OCI-LY7 (cell line): ENCODE results near the gene TSHZ3. TPM values are rescaled to one million over a fixed set of nuclear protein-coding genes. Genes with fewer than 3 reads are reported as not detected.

Experiments used
- BruUV-seq: library from RNA; stranded (reverse); fragments of 400-500 nt; replicated peaks from 2 replicates; lab custom pipeline; 2021; lab: Mats Ljungman, UMichigan
- CTCF ChIA-PET: fragments of 300-600 bp; sonication (Branson Sonifier 250); formaldehyde crosslinking; loops from one replicate; lab custom pipeline; 2022; ENCODE audit warnings: antibody characterized with exemption; ENCODE audit not compliant: unreplicated experiment; lab: Charles Lee
- POLR2A ChIA-PET: fragments of 300-600 bp; sonication (Branson Sonifier 250); formaldehyde crosslinking; loops from one replicate; lab custom pipeline; 2022; ENCODE audit warnings: antibody characterized with exemption; lab: Charles Lee
- DNase-seq: peaks from one replicate; pipeline ENCODE4 v3.0.0-alpha.2; 2015; ENCODE audit warnings: low spot score
- H2AFZ ChIP-seq: fragments of 200-600 bp; sonication (generic), shearing (Covaris generic); 2 replicates; pipeline ENCODE4 v1.6.1; 2014; ENCODE audit warnings: mild to moderate bottlenecking, antibody characterized with exemption, low read length, moderate library complexity
- H3K27ac ChIP-seq: fragments of 200-600 bp; sonication (generic); 2 replicates; pipeline ENCODE4 v1.5.1; 2014; ENCODE audit warnings: mixed run types, low read depth, mild to moderate bottlenecking, moderate library complexity, low read length, inconsistent platforms; ENCODE audit not compliant: poor library complexity, severe bottlenecking
- H3K36me3 ChIP-seq: fragments of 200-600 bp; sonication (generic); 2 replicates; pipeline ENCODE4 v1.6.1; 2014; ENCODE audit warnings: mild to moderate bottlenecking, antibody characterized with exemption, low read length, moderate library complexity, mixed read lengths; ENCODE audit not compliant: insufficient read depth
- H3K4me1 ChIP-seq: fragments of 200-600 bp; sonication (generic); 2 replicates; pipeline ENCODE4 v1.5.1; 2014; ENCODE audit warnings: mild to moderate bottlenecking, low read length; ENCODE audit not compliant: insufficient read depth, poor library complexity, severe bottlenecking
- H3K4me2 ChIP-seq: fragments of 200-600 bp; sonication (generic); 2 replicates; pipeline ENCODE4 v1.6.1; 2014; ENCODE audit warnings: mild to moderate bottlenecking, low read length
- H3K4me3 ChIP-seq: fragments of 200-600 bp; sonication (generic); 2 replicates; pipeline ENCODE4 v1.5.1; 2014; ENCODE audit warnings: mild to moderate bottlenecking, low read depth, low read length; ENCODE audit not compliant: poor library complexity, severe bottlenecking
- H3K79me2 ChIP-seq: fragments of 200-600 bp; sonication (generic); 2 replicates; pipeline ENCODE4 v1.6.1; 2016; ENCODE audit warnings: low read depth, mild to moderate bottlenecking, low read length, moderate library complexity, mixed read lengths; ENCODE audit not compliant: insufficient read depth
- H3K9me2 ChIP-seq: fragments of 200-600 bp; sonication (generic); 2 replicates; pipeline ENCODE4 v1.6.1; 2016; ENCODE audit warnings: mild to moderate bottlenecking, low read length, mixed read lengths; ENCODE audit not compliant: insufficient read depth
- H3K9me3 ChIP-seq: fragments of 200-600 bp; sonication (generic); 2 replicates; pipeline ENCODE4 v1.6.1; 2014; ENCODE audit warnings: mild to moderate bottlenecking, mixed run types, low read length, mixed read lengths
- H4K20me1 ChIP-seq: fragments of 200-600 bp; sonication (generic); 2 replicates; pipeline ENCODE4 v1.6.1; 2014; ENCODE audit warnings: mild to moderate bottlenecking, antibody characterized with exemption, low read length, moderate library complexity, mixed read lengths; ENCODE audit not compliant: insufficient read depth
- EZH2phosphoT487 ChIP-seq: fragments of 200-600 bp; sonication (generic); IDR thresholded peaks from 2 replicates; pipeline ENCODE4 v1.6.1; 2018; ENCODE audit warnings: low read depth, borderline replicate concordance, mild to moderate bottlenecking, mixed run types, antibody characterized with exemption, low read length, moderate library complexity, mixed read lengths
- intact Hi-C: fragments of 100-400 bp; cut with micrococcal nuclease; formaldehyde crosslinking; loops from one replicate; pipeline ENCODE4 v1.10.0; 2022; ENCODE audit not compliant: unreplicated experiment
- total RNA-seq, 2 experiments: library from RNA; depleted of rRNA in 1 of 2; stranded (reverse); fragments of >200 nt in 1 of 2; shearing (Covaris generic) in 1 of 2; gene quantifications; 2 replicates each; pipeline ENCODE4 v1.2.3, GENCODE V29; 2014 to 2022
- TF ChIP-seq, protein P1 (sequence below): fragments of 200-600 bp; sonication (generic); conservative IDR thresholded peaks from 2 replicates; pipeline ENCODE4 v1.5.1; 2014; ENCODE audit warnings: mild to moderate bottlenecking, antibody characterized with exemption, low read length, moderate library complexity, mixed read lengths

Gene TSHZ3
- total RNA-seq, 2 experiments from 2014 or later = not detected

DNA sequence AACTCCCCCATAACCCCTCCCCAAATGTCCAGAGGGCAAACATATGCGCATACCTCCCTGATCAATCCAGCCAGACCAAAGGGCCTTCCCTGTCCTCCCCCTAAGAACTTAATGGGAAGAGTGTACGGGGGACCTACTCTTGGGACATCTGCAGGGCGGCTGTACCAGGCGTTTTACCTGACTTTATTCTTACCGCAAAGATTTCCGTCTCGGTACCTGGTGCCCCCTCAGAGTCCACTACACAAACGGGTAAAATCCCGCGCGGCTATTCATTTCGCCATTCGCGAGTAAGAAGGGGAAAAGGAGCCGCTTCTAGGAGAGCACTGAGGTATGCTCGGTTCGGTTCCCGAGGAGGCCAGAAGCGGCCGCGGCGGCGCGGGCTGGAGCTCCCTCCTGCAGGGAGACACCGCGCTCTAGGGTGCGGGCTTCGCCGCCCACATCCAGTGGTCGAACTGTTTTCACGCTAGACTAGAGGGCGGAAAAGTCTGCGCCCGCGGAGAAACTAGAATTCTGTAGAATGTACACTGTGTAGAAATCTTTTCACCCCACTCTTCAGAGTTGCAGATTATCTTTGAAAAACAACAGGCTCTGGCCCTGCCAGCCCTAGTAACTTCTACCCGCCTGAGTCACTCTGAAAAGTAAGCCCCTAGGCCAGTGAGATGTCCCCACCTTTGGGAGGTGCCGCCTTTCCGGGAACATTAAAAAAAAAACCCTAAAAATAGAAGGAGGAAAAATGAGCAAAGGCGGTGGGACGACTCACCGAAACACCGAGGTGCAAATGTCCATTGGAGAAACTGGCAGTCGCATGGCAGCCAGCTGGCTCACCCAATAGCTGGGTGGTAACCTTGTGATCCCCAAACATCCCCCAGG, 3.8 kb upstream of the TSHZ3 start:
- Histone ChIP-seq H3K4me1 (no peaks in the 10 kb centered on the region), H3K9me3 (no peaks in the 10 kb centered on the region), H3K79me2 (no peaks in the 10 kb centered on the region), H3K4me3 (no peak overlapping the region), H3K27ac (no peak overlapping the region), H4K20me1 (no peaks in the 10 kb centered on the region), H3K9me2 (no peaks in the 10 kb centered on the region), H3K36me3 (no peaks in the 10 kb centered on the region), H3K4me2 (no peak overlapping the region), H2AFZ (no peak overlapping the region)
- no peak for TF ChIP-seq EZH2phosphoT487
- TF ChIP-seq, protein P1, sequence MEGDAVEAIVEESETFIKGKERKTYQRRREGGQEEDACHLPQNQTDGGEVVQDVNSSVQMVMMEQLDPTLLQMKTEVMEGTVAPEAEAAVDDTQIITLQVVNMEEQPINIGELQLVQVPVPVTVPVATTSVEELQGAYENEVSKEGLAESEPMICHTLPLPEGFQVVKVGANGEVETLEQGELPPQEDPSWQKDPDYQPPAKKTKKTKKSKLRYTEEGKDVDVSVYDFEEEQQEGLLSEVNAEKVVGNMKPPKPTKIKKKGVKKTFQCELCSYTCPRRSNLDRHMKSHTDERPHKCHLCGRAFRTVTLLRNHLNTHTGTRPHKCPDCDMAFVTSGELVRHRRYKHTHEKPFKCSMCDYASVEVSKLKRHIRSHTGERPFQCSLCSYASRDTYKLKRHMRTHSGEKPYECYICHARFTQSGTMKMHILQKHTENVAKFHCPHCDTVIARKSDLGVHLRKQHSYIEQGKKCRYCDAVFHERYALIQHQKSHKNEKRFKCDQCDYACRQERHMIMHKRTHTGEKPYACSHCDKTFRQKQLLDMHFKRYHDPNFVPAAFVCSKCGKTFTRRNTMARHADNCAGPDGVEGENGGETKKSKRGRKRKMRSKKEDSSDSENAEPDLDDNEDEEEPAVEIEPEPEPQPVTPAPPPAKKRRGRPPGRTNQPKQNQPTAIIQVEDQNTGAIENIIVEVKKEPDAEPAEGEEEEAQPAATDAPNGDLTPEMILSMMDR = no peak
- DNase-seq = no peak
- ChIA-PET POLR2A (interaction anchor here (0.7 kb wide), 1 partner anchor 42 kb away, joined by 3 read pairs; no protein-coding TSS in a partner anchor), CTCF (no interaction called here)
- intact Hi-C loops = no loop called here
- BruUV-seq = no TSS peak

DNA sequence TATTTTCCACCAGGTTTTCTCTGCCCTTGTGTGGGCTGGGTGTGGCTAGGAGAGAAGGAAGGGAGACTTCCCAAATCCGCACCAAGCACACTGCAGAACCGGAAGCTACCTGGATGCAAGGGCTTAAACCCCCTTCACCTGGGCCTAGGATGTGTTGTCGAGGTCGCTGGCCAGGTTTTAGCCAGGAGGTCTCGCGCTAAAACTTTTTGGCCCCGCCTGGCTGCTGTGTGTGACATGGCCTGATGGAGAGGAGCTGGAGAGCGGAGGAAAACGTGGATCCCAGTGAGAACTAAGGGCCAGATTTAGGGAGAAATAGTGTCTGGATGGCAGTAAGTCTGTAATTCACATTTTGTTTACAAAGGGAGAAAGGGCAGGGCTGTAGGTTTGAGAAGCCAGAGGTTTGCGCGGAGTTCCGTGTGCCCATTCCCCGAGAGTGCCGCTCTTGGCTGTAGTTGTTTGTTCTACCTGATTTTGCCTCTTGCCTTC, 3.1 kb upstream of the TSHZ3 start:
- Histone ChIP-seq H3K36me3 (no peaks in the 10 kb centered on the region), H3K4me3 (no peak overlapping the region), H3K79me2 (no peaks in the 10 kb centered on the region), H3K27ac (no peak overlapping the region), H3K9me3 (no peaks in the 10 kb centered on the region), H2AFZ (no peak overlapping the region), H3K4me1 (no peaks in the 10 kb centered on the region), H3K9me2 (no peaks in the 10 kb centered on the region), H4K20me1 (no peaks in the 10 kb centered on the region), H3K4me2 (no peak overlapping the region)
- TF ChIP-seq, protein P1 = no peak
- TF ChIP-seq EZH2phosphoT487 = no peak
- intact Hi-C loops = no loop called here
- DNase-seq = no peak
- BruUV-seq = no TSS peak
- ChIA-PET CTCF (no interaction called here), POLR2A (no interaction called here)

DNA sequence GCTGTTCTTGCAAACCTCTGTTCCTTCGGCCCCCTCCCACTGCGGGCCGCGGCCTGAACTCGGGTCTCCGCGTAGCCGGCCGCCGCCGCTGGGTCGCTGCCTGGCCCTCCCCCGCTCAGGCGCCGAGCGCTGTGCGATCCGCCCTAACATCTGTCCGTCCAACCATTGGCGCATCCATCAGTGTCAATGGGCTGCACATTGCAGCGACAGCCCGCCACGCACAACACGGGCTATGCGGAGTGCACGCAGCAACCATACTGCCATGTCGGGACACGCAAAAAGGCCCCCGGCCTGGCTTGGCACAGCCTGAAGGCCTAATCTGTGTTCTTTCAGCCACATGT, 2.6 kb upstream of the TSHZ3 start:
- intact Hi-C loops = no loop called here
- H3K79me2 ChIP-seq = no peaks in the 10 kb centered on the region
- ChIA-PET CTCF (no interaction called here), POLR2A (no interaction called here)
- H2AFZ ChIP-seq = no peak overlapping the region
- no TSS peak for BruUV-seq
- no peak for DNase-seq
- no peaks in the 10 kb centered on the region for H3K36me3 ChIP-seq
- no peak overlapping the region for H3K4me2 ChIP-seq
- no peaks in the 10 kb centered on the region for H3K9me2 ChIP-seq
- no peaks in the 10 kb centered on the region for H3K9me3 ChIP-seq
- no peak overlapping the region for H3K27ac ChIP-seq
- no peak overlapping the region for H3K4me3 ChIP-seq
- H4K20me1 ChIP-seq = no peaks in the 10 kb centered on the region
- TF ChIP-seq, protein P1 = no peak
- TF ChIP-seq EZH2phosphoT487 = no peak
- H3K4me1 ChIP-seq = no peaks in the 10 kb centered on the region
